HFFc6 (cell line): ENCODE data around the gene PGC. TPM values are rescaled to one million over a fixed set of nuclear protein-coding genes. Genes with fewer than 3 reads are reported as not detected.
A peak's percentile ranks its signal among the peaks of the same experiment; 100 is the strongest.

Experiments
- DNase-seq: peaks from one replicate; pipeline ENCODE4 v3.0.0-alpha.2; 2018
- H3K27ac Mint-ChIP-seq: 2 replicates; pipeline ENCODE4 v1.8.0; 2020; ENCODE audit warnings: mild to moderate bottlenecking, mixed read lengths
- H3K27me3 Mint-ChIP-seq: 2 replicates; pipeline ENCODE4 v1.8.0; 2021; ENCODE audit warnings: mild to moderate bottlenecking, moderate library complexity, mixed read lengths; ENCODE audit not compliant: insufficient read depth
- H3K36me3 Mint-ChIP-seq: 2 replicates; pipeline ENCODE4 v1.8.0; 2021; ENCODE audit warnings: low read depth, mixed read lengths
- H3K4me1 Mint-ChIP-seq: 2 replicates; pipeline ENCODE4 v1.8.0; 2020; ENCODE audit warnings: low read depth, mixed read lengths
- H3K4me3 Mint-ChIP-seq: 2 replicates; pipeline ENCODE4 v1.8.0; 2020; ENCODE audit warnings: mild to moderate bottlenecking, moderate library complexity, mixed read lengths
- H3K9me3 Mint-ChIP-seq: 2 replicates; pipeline ENCODE4 v1.8.0; 2020; ENCODE audit warnings: mild to moderate bottlenecking, mixed read lengths
- total RNA-seq, 6 experiments: library from RNA; stranded (reverse); fragmentation: NEBNext Ultra II Directional; extraction: Animal tissue kit (Norgen Biotek cat#: 25700); gene quantifications; 2 replicates in 1 of 6; 3 replicates in 5 of 6; pipeline ENCODE4 v1.2.3, GENCODE V29; 2021
- TF ChIP-seq, protein P1 (sequence below): fragments of 200-600 bp; sonication (generic); IDR thresholded peaks from 2 replicates; pipeline ENCODE4 v1.5.0; 2021; ENCODE audit warnings: antibody characterized with exemption, mild to moderate bottlenecking

The PGC gene
- total RNA-seq, 6 experiments from 2014 or later = not detected

GRCh38 chr6:41733707-41734665 is 13.2 kb downstream of the PGC start:
- Mint-ChIP-seq H3K4me1 (peaks cover 37% of the 10 kb centered on the region), H3K36me3 (no peaks in the 10 kb centered on the region), H3K27ac (peak overlapping the region; percentile 90), H3K27me3 (peaks cover 3% of the 10 kb centered on the region), H3K9me3 (no peaks in the 10 kb centered on the region), H3K4me3 (peak overlapping the region; percentile 93)
- peak; percentile 58 for DNase-seq
- TF ChIP-seq, protein P1, sequence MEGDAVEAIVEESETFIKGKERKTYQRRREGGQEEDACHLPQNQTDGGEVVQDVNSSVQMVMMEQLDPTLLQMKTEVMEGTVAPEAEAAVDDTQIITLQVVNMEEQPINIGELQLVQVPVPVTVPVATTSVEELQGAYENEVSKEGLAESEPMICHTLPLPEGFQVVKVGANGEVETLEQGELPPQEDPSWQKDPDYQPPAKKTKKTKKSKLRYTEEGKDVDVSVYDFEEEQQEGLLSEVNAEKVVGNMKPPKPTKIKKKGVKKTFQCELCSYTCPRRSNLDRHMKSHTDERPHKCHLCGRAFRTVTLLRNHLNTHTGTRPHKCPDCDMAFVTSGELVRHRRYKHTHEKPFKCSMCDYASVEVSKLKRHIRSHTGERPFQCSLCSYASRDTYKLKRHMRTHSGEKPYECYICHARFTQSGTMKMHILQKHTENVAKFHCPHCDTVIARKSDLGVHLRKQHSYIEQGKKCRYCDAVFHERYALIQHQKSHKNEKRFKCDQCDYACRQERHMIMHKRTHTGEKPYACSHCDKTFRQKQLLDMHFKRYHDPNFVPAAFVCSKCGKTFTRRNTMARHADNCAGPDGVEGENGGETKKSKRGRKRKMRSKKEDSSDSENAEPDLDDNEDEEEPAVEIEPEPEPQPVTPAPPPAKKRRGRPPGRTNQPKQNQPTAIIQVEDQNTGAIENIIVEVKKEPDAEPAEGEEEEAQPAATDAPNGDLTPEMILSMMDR = no peak

- Mint-ChIP-seq H3K27me3 (peaks cover 3% of the 10 kb centered on the region), H3K9me3 (no peaks in the 10 kb centered on the region), H3K36me3 (no peaks in the 10 kb centered on the region), H3K27ac (peak overlapping the region; percentile 90), H3K4me1 (peaks cover 35% of the 10 kb centered on the region), H3K4me3 (peak overlapping the region; percentile 93)
- no peak for DNase-seq
- TF ChIP-seq, protein P1 = no peak
Measured at GRCh38 chr6:41733360-41733706, 13.9 kb downstream of the PGC start.

DNA sequence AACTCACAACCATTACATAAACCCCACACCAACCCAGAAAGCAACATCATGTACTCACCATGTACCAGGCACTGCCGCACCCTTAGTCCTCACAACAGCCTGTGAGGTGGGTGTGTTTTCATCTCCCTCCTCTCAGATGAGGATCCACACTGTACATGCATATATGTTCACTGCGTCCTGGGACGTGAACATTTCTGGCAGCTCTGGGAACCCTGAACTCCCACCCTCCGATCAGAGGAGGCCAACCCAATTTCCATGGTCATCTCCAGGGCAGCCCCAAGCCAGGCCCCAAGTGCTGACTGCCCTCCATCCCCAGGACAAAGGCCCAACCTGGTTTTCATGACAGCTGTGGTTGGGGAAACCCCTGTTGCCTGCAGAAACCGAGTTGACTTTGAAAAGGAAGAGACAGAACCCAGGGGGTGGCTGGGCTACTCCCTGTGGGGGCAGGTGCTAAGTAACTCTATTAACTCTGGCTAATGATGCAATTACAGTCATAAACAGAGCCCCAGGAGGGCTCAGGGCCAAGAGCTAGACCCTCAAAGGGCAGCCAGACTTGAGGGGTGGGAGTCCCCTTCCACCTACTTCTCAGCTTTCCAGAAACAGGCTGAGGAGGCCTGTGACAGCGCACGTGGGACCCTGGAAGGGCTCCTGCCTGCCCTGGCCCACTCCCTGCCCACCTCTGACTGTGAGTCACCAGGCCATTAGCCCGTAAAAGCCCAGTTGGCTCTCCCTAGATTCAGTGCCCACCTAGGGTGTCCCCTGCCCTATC is 14.4 kb downstream of the PGC start:
- peaks cover 35% of the 10 kb centered on the region for H3K4me1 Mint-ChIP-seq
- H3K27me3 Mint-ChIP-seq = peaks cover 3% of the 10 kb centered on the region
- DNase-seq = no peak
- peak overlapping the region; percentile 93 for H3K4me3 Mint-ChIP-seq
- H3K36me3 Mint-ChIP-seq = no peaks in the 10 kb centered on the region
- H3K9me3 Mint-ChIP-seq = no peaks in the 10 kb centered on the region
- TF ChIP-seq, protein P1 = no peak
- peak overlapping the region; percentile 90; the same call in 1 of the 2 replicates for H3K27ac Mint-ChIP-seq

DNA sequence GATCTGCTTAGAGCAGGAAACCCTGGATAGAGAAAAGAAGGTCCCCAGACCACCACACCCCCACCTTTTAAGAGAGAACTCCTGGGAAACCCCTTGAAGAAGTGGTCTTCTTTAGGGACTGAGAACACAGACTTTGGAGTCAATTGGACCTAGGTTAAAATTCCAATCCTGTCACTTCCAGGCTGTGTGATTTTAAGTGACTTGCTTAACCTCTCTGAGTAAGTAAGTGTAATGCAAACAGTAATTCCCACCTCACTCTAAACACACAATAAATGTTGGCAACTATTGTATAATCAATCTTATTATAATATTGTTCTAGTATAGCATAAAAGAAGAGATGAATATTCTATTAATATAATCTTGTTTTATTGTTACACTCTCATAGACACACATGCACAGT is 15.0 kb downstream of the PGC start:
- Mint-ChIP-seq H3K4me3 (peak overlapping the region; percentile 93; the same call in 1 of the 2 replicates), H3K36me3 (no peaks in the 10 kb centered on the region), H3K9me3 (no peaks in the 10 kb centered on the region), H3K4me1 (peaks cover 35% of the 10 kb centered on the region), H3K27me3 (no peaks in the 10 kb centered on the region; the same call in 1 of the 2 replicates), H3K27ac (no peak overlapping the region)
- DNase-seq = no peak
- TF ChIP-seq, protein P1 = no peak

DNA sequence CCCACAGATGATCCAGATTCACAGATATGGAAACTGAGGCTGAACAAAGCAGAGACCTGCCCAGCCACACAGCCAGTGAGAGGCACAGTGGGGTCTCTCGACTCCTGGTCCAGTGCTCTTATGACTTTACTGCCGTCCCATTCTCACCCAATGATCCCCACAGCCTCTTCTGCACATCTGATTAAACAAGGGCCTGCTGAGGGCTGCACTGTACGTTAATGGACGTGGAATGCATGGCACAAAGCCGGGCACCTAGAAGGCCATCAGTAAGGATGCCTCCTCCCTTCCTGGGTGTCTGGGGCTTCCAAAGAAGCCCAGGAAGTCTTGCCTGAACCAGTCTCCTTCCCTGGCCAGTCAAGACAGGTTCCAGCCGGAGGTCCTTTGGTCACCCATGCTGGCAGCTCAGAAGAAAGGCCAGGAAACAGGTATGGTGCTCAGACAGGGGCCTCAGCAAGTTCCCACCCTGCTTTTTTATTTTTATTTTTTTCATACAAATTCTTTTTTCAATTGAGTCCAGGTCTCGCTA is 15.6 kb downstream of the PGC start:
- Mint-ChIP-seq H3K27me3 (no peaks in the 10 kb centered on the region; the same call in 1 of the 2 replicates), H3K36me3 (no peaks in the 10 kb centered on the region), H3K9me3 (no peaks in the 10 kb centered on the region), H3K27ac (no peak overlapping the region), H3K4me1 (peaks cover 35% of the 10 kb centered on the region), H3K4me3 (no peak overlapping the region)
- TF ChIP-seq, protein P1 = no peak
- no peak for DNase-seq
